Ishikawa (cell line): ENCODE measurements around the gene GRIA3.

ENCODE experiments used
- CEBPB ChIP-seq: IDR thresholded peaks from 2 replicates; pipeline ENCODE4 v1.6.1; 2012
- CREB1 ChIP-seq: IDR thresholded peaks from 2 replicates; pipeline ENCODE4 v1.6.1; 2012; ENCODE audit warnings: low read depth
- EGR1 ChIP-seq: IDR thresholded peaks from 2 replicates; pipeline ENCODE4 v1.6.1; 2012
- EP300 ChIP-seq: IDR thresholded peaks from 2 replicates; pipeline ENCODE4 v1.6.1; 2012; ENCODE audit warnings: borderline replicate concordance
- FOXM1 ChIP-seq: IDR thresholded peaks from 2 replicates; pipeline ENCODE4 v1.6.1; 2012; ENCODE audit warnings: low read depth, borderline replicate concordance
- NFIC ChIP-seq: IDR thresholded peaks from 2 replicates; pipeline ENCODE4 v1.6.1; 2012
- RAD21 ChIP-seq: IDR thresholded peaks from 2 replicates; pipeline ENCODE4 v1.6.1; 2012; ENCODE audit warnings: low read depth
- TAF1 ChIP-seq: IDR thresholded peaks from 2 replicates; pipeline ENCODE4 v1.6.1; 2012; ENCODE audit warnings: low read depth, mild to moderate bottlenecking
- TCF12 ChIP-seq: IDR thresholded peaks from 2 replicates; pipeline ENCODE4 v1.6.1; 2012; ENCODE audit warnings: low read depth
- TEAD4 ChIP-seq: IDR thresholded peaks from 2 replicates; pipeline ENCODE4 v1.6.1; 2012
- YY1 ChIP-seq: IDR thresholded peaks from 2 replicates; pipeline ENCODE4 v1.6.1; 2012; ENCODE audit warnings: low read depth
- ZBTB7A ChIP-seq: IDR thresholded peaks from 2 replicates; pipeline ENCODE4 v1.6.1; 2012; ENCODE audit warnings: low read depth
- TF ChIP-seq, protein P1 (sequence below): IDR thresholded peaks from 2 replicates; pipeline ENCODE4 v1.6.1; 2012
- TF ChIP-seq, protein P2 (sequence below): IDR thresholded peaks from 2 replicates; pipeline ENCODE4 v1.6.1; 2012
- TF ChIP-seq, protein P3 (sequence below): IDR thresholded peaks from 2 replicates; pipeline ENCODE4 v1.6.1; 2012; ENCODE audit warnings: low read depth, mild to moderate bottlenecking

The GRIA3 gene

DNA sequence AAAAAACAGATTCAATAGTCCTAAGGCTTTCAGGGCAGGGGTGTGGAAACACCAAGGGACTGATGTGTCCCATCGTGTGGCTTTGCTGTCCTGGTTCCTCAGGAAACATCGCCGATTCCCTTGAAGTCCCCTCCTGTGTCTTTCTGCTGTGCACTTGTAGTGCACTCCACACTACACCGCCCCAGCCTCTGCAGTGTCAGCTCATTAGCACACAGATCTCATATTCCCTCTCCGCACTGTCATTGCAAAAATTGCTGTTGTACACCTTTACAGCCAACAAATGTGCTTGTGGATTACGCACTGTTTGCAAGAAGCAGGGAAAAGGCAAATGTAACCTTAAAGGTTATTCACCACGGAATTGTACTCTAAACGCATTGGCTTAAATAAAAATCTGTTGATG is 5.3 kb downstream of the GRIA3 start:
- TF ChIP-seq, protein P1, sequence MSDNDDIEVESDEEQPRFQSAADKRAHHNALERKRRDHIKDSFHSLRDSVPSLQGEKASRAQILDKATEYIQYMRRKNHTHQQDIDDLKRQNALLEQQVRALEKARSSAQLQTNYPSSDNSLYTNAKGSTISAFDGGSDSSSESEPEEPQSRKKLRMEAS: no peak
- TF ChIP-seq RAD21 (no peak), YY1 (no peak), EP300 (no peak), EGR1 (no peak), TCF12 (no peak), TEAD4 (no peak), CEBPB (no peak), CREB1 (no peak), ZBTB7A (no peak), NFIC (no peak), FOXM1 (no peak), TAF1 (no peak)
- TF ChIP-seq, protein P2, sequence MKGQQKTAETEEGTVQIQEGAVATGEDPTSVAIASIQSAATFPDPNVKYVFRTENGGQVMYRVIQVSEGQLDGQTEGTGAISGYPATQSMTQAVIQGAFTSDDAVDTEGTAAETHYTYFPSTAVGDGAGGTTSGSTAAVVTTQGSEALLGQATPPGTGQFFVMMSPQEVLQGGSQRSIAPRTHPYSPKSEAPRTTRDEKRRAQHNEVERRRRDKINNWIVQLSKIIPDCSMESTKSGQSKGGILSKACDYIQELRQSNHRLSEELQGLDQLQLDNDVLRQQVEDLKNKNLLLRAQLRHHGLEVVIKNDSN: no peak
- TF ChIP-seq, protein P3, sequence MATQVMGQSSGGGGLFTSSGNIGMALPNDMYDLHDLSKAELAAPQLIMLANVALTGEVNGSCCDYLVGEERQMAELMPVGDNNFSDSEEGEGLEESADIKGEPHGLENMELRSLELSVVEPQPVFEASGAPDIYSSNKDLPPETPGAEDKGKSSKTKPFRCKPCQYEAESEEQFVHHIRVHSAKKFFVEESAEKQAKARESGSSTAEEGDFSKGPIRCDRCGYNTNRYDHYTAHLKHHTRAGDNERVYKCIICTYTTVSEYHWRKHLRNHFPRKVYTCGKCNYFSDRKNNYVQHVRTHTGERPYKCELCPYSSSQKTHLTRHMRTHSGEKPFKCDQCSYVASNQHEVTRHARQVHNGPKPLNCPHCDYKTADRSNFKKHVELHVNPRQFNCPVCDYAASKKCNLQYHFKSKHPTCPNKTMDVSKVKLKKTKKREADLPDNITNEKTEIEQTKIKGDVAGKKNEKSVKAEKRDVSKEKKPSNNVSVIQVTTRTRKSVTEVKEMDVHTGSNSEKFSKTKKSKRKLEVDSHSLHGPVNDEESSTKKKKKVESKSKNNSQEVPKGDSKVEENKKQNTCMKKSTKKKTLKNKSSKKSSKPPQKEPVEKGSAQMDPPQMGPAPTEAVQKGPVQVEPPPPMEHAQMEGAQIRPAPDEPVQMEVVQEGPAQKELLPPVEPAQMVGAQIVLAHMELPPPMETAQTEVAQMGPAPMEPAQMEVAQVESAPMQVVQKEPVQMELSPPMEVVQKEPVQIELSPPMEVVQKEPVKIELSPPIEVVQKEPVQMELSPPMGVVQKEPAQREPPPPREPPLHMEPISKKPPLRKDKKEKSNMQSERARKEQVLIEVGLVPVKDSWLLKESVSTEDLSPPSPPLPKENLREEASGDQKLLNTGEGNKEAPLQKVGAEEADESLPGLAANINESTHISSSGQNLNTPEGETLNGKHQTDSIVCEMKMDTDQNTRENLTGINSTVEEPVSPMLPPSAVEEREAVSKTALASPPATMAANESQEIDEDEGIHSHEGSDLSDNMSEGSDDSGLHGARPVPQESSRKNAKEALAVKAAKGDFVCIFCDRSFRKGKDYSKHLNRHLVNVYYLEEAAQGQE: no peak

DNA sequence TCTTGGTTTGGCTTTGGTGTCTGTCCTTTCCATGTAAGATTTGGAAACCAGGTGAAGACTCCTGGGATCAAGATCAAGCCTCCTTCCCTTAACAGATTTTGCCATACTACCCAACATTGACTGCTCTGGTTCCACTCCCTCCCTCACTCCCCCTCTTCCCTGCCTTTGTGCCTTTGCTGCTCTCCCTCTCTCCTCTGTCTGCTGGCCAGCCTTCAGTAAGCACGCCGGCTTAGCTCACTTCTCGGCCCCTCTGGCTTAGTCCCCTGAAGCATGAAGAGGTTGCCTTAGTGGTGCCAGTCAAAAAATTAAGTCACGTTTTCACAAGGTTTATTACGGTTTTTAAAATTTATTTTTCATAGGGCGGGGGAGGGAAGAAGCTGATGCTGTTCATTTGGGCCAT is 6.0 kb downstream of the GRIA3 start:
- TF ChIP-seq NFIC (no peak), TAF1 (no peak), ZBTB7A (no peak), YY1 (no peak), RAD21 (no peak), TCF12 (no peak), TEAD4 (no peak), FOXM1 (no peak)
- TF ChIP-seq, protein P1: no peak
- TF ChIP-seq, protein P3: no peak

DNA sequence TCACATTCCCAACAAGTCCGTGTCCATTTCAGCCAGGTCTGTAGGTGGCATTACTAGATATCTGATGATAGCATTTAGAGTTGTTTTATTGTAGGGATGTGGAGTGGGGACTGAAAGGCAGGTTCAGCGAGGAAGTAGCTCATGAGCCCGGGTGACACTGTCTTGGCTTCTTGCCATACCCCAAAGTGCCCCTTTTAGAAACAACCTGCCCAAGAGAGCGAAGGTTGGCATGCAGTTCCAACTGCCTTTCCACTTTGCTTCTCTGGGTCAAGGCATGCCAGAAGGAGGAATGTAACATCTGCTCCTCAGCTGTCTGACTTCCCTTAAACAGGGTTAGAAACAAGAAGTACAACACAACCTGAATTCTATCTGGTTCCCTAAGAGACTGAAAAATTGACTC is 9.0 kb downstream of the GRIA3 start:
- TF ChIP-seq TCF12 (no peak), YY1 (no peak), NFIC (no peak), RAD21 (no peak), EGR1 (no peak), CEBPB (no peak), TEAD4 (no peak), TAF1 (no peak)
- TF ChIP-seq, protein P1: no peak
- TF ChIP-seq, protein P3: no peak
- TF ChIP-seq, protein P2: no peak

DNA sequence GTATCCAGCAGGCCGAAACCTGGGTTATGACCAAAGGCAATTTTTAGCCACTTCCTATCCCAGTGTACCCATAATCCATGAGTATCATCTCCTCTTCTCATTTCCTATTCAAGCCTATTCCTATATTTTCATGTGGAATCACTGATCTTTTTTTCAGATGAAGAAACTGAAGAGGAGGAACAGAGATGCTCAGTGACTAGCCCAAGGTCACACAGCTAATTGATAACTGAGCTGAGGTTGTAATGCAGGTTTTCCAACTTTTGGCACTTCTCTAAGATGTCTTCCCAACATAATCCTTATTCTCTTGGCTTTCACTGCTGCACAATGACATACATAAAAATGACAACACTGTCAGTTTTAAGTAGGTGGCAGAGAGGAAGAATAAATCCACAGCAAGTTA is 15.3 kb downstream of the GRIA3 start:
- no peak for TF ChIP-seq RAD21

DNA sequence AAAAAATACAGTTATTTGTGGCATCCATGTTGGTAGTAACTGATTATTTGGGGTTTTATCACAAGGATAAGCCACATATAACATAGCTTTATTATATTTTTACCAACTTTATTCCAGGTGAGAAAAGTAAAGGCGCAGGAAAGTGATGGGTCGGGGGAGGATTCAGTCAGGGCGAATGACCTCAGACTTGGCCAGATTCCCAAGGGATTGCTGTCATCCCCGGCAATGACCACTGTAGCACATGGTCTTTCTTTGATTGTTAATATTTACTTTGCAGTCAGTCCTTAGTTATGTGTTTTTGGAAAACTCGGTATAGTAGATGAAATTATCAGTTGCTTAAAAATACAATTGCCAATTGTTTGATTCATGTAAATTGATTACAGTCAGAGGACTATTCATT is 17.6 kb downstream of the GRIA3 start:
- TF ChIP-seq CEBPB (no peak), TCF12 (no peak), TAF1 (no peak), FOXM1 (no peak), ZBTB7A (no peak), TEAD4 (no peak), EGR1 (no peak), EP300 (no peak), NFIC (no peak), CREB1 (no peak), YY1 (no peak), RAD21 (no peak)
- TF ChIP-seq, protein P1: no peak
- TF ChIP-seq, protein P3: no peak
- TF ChIP-seq, protein P2: no peak
